OCI-LY3 (cell line): ENCODE data around the gene CUL7.

Experiments
- EZH2phosphoT487 ChIP-seq: fragments of 200-600 bp; shearing (Covaris generic); IDR thresholded peaks from 2 replicates; pipeline ENCODE4 v1.6.1; 2018; ENCODE audit warnings: antibody characterized with exemption, mixed run types, low read depth
- TF ChIP-seq, protein P1 (sequence below): fragments of 200-600, 300-600 bp; sonication (generic); IDR thresholded peaks from 2 replicates; pipeline ENCODE4 v1.5.1; 2014; ENCODE audit warnings: antibody characterized with exemption, low read length, low read depth

DNA sequence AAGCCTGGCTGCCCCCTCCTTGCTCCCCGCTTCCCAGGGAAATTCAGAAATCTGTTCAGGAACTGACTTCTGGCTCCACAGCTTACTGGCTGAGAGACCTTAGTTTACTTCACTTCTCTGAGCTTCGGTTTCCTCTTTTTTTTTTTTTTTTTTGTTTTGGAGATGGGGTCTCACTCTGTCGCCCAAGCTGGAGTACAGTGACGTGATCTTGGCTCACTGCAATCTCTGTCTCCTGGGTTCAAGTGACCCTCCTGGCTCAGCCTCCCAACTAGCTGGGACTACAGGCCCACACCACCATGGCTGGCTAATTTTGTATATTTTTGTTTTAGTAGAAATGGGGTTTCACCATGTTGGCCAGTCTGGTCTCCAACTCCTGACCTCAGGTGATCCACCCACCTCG lies 37.4 kb upstream of the CUL7 start:
- TF ChIP-seq, protein P1, sequence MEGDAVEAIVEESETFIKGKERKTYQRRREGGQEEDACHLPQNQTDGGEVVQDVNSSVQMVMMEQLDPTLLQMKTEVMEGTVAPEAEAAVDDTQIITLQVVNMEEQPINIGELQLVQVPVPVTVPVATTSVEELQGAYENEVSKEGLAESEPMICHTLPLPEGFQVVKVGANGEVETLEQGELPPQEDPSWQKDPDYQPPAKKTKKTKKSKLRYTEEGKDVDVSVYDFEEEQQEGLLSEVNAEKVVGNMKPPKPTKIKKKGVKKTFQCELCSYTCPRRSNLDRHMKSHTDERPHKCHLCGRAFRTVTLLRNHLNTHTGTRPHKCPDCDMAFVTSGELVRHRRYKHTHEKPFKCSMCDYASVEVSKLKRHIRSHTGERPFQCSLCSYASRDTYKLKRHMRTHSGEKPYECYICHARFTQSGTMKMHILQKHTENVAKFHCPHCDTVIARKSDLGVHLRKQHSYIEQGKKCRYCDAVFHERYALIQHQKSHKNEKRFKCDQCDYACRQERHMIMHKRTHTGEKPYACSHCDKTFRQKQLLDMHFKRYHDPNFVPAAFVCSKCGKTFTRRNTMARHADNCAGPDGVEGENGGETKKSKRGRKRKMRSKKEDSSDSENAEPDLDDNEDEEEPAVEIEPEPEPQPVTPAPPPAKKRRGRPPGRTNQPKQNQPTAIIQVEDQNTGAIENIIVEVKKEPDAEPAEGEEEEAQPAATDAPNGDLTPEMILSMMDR: no peak
- no peak for TF ChIP-seq EZH2phosphoT487
